IMR-90 (cell line): Measurements from ENCODE around the gene PTK7. TPM values are rescaled to one million over a fixed set of nuclear protein-coding genes. Genes with fewer than 3 reads are reported as not detected.
A peak's percentile ranks its signal among the peaks of the same experiment; 100 is the strongest.

ENCODE experiments used
- ATAC-seq: fragments of 200-7000 bp; cut with Tn5 transposase; 2 replicates; pipeline ENCODE4 v1.9.1; 2020; ENCODE audit warnings: low read depth, mild to moderate bottlenecking, moderate library complexity
- BruUV-seq: library from RNA; stranded (reverse); fragments of 400-500 nt; replicated peaks from 2 replicates; lab custom pipeline; 2021; lab: Mats Ljungman, UMichigan
- CTCF ChIA-PET: fragments of 300-600 bp; formaldehyde crosslinking; extraction: SDS; loops from one replicate; lab custom pipeline; 2021; ENCODE audit warnings: antibody characterized with exemption; lab: Yijun Ruan, JAX
- POLR2A ChIA-PET: fragments of 300-600 bp; sonication (Branson Sonifier 250); formaldehyde crosslinking; loops from one replicate; lab custom pipeline; 2022; ENCODE audit warnings: antibody characterized with exemption; ENCODE audit not compliant: unreplicated experiment; lab: Charles Lee
- DNase-seq: peaks from one replicate; pipeline ENCODE4 v3.0.0; 2013
- H2AFZ ChIP-seq: replicated peaks from 2 replicates; pipeline ENCODE3; 2013; ENCODE audit warnings: low read length, mild to moderate bottlenecking; ENCODE audit not compliant: poor library complexity
- H2AK5ac ChIP-seq: 2 replicates; pipeline ENCODE4 v1.6.1; 2013; ENCODE audit warnings: low read depth, low read length, inconsistent platforms
- H2AK9ac ChIP-seq: replicated peaks from 2 replicates; pipeline ENCODE3; 2013; ENCODE audit warnings: mild to moderate bottlenecking, low read depth, low read length, moderate library complexity; ENCODE audit not compliant: poor library complexity
- H2BK120ac ChIP-seq: 2 replicates; pipeline ENCODE4 v1.6.1; 2013; ENCODE audit warnings: low read depth, low read length, inconsistent platforms
- H2BK15ac ChIP-seq: 3 replicates; pipeline ENCODE4 v1.6.1; 2013; ENCODE audit warnings: low read depth, low read length, inconsistent platforms
- H2BK20ac ChIP-seq: 2 replicates; pipeline ENCODE4 v1.6.1; 2013; ENCODE audit warnings: low read depth, mild to moderate bottlenecking, inconsistent platforms, low read length, moderate library complexity
- H2BK5ac ChIP-seq: 2 replicates; pipeline ENCODE4 v1.6.1; 2013; ENCODE audit warnings: mild to moderate bottlenecking, low read depth, low read length, inconsistent platforms; ENCODE audit not compliant: poor library complexity, severe bottlenecking
- H3K14ac ChIP-seq: replicated peaks from 2 replicates; pipeline ENCODE4 v1.6.1; 2013; ENCODE audit warnings: low read depth, low read length, inconsistent platforms
- H3K18ac ChIP-seq: 2 replicates; pipeline ENCODE4 v1.6.1; 2013; ENCODE audit warnings: low read depth, low read length, control low read depth
- H3K23ac ChIP-seq: 2 replicates; pipeline ENCODE4 v1.6.1; 2013; ENCODE audit warnings: low read depth, low read length, inconsistent platforms
- H3K27ac ChIP-seq: 2 replicates; pipeline ENCODE4 v1.5.1; 2013; ENCODE audit warnings: mild to moderate bottlenecking, control low read depth, low read length; ENCODE audit not compliant: insufficient read depth
- H3K27me3 ChIP-seq: 2 replicates; pipeline ENCODE4 v1.6.1; 2013; ENCODE audit warnings: low read length; ENCODE audit not compliant: control insufficient read depth, insufficient read depth
- H3K36me3 ChIP-seq: 2 replicates; pipeline ENCODE4 v1.6.1; 2013; ENCODE audit warnings: low read length, mixed read lengths; ENCODE audit not compliant: control insufficient read depth, insufficient read depth
- H3K4ac ChIP-seq: 2 replicates; pipeline ENCODE4 v1.6.1; 2013; ENCODE audit warnings: low read depth, low read length, inconsistent platforms
- H3K4me1 ChIP-seq: 2 replicates; pipeline ENCODE4 v1.6.1; 2013; ENCODE audit warnings: low read length, mixed read lengths; ENCODE audit not compliant: control insufficient read depth, insufficient read depth
- H3K4me2 ChIP-seq: 2 replicates; pipeline ENCODE4 v1.6.1; 2013; ENCODE audit warnings: low read depth, mild to moderate bottlenecking, control low read depth, low read length, moderate library complexity
- H3K4me3 ChIP-seq: 2 replicates; pipeline ENCODE4 v1.5.1; 2013; ENCODE audit warnings: low read depth, mild to moderate bottlenecking, control low read depth, low read length, moderate library complexity; ENCODE audit not compliant: insufficient read depth
- H3K56ac ChIP-seq: 2 replicates; pipeline ENCODE4 v1.6.1; 2013; ENCODE audit warnings: low read length, inconsistent platforms; ENCODE audit not compliant: insufficient read depth; ENCODE audit errors: extremely low read depth
- H3K79me1 ChIP-seq, 2 experiments: 2 replicates each; pipeline ENCODE4 v1.6.1; 2013; ENCODE audit warnings: low read length in 2 of 2, inconsistent platforms in 1 of 2, low read depth in 1 of 2
- H3K9ac ChIP-seq: 2 replicates; pipeline ENCODE4 v1.6.1; 2013; ENCODE audit warnings: low read depth, low read length, control low read depth
- H3K9me1 ChIP-seq: 2 replicates; pipeline ENCODE4 v1.6.1; 2013; ENCODE audit warnings: low read length, inconsistent platforms; ENCODE audit not compliant: insufficient read depth
- H3K9me3 ChIP-seq: 2 replicates; pipeline ENCODE4 v1.6.1; 2013; ENCODE audit warnings: low read length; ENCODE audit not compliant: control insufficient read depth, insufficient read depth
- H4K20me1 ChIP-seq: 2 replicates; pipeline ENCODE4 v1.6.1; 2013; ENCODE audit warnings: low read length, inconsistent platforms; ENCODE audit not compliant: insufficient read depth
- H4K5ac ChIP-seq: 2 replicates; pipeline ENCODE4 v1.6.1; 2013; ENCODE audit warnings: mild to moderate bottlenecking, low read depth, low read length, control low read depth
- H4K8ac ChIP-seq, 2 experiments: 2 replicates each; pipeline ENCODE4 v1.6.1; 2013; ENCODE audit warnings: low read depth in 2 of 2, low read length in 2 of 2, control low read depth in 1 of 2, inconsistent platforms in 1 of 2
- H4K91ac ChIP-seq: 2 replicates; pipeline ENCODE4 v1.6.1; 2013; ENCODE audit warnings: low read depth, low read length, inconsistent platforms; ENCODE audit not compliant: insufficient read depth
- BHLHE40 ChIP-seq: fragments of 150-350 bp; IDR thresholded peaks from 2 replicates; pipeline ENCODE4 v1.6.1; 2016; ENCODE audit warnings: mild to moderate bottlenecking, low read depth, low read length
- CEBPB ChIP-seq: IDR thresholded peaks from 2 replicates; pipeline ENCODE4 v1.6.1; 2012; ENCODE audit warnings: low read depth, low read length, improper control_type of control experiment
- CHD1 ChIP-seq: IDR thresholded peaks from 2 replicates; pipeline ENCODE4 v1.6.1; 2012; ENCODE audit warnings: low read depth, low read length, improper control_type of control experiment
- CTCF ChIP-seq: conservative IDR thresholded peaks from 2 replicates; pipeline ENCODE4 v1.5.1; 2012; ENCODE audit warnings: mild to moderate bottlenecking, low read depth, low read length, improper control_type of control experiment
- ELK1 ChIP-seq: fragments of 150-350 bp; IDR thresholded peaks from 2 replicates; pipeline ENCODE4 v1.6.1; 2016; ENCODE audit warnings: low read depth, mild to moderate bottlenecking, low read length, moderate library complexity, borderline replicate concordance
- FOS ChIP-seq: fragments of 150-350 bp; IDR thresholded peaks from 2 replicates; pipeline ENCODE4 v1.6.1; 2016; ENCODE audit warnings: low read depth, low read length
- MAFK ChIP-seq: IDR thresholded peaks from 2 replicates; pipeline ENCODE4 v1.6.1; 2012; ENCODE audit warnings: low read depth, low read length, improper control_type of control experiment
- MAZ ChIP-seq: IDR thresholded peaks from 2 replicates; pipeline ENCODE4 v1.6.1; 2012; ENCODE audit warnings: low read depth, mild to moderate bottlenecking, low read length, improper control_type of control experiment, moderate library complexity, borderline replicate concordance
- MXI1 ChIP-seq: IDR thresholded peaks from 2 replicates; pipeline ENCODE4 v1.6.1; 2012; ENCODE audit warnings: low read depth, mild to moderate bottlenecking, low read length, moderate library complexity, borderline replicate concordance
- NFE2L2 ChIP-seq: fragments of 150-350 bp; IDR thresholded peaks from 2 replicates; pipeline ENCODE4 v1.6.1; 2016; ENCODE audit warnings: low read depth, mild to moderate bottlenecking, low read length
- POLR2A ChIP-seq: IDR thresholded peaks from 2 replicates; pipeline ENCODE4 v1.6.1; 2012; ENCODE audit warnings: mild to moderate bottlenecking, low read depth, low read length
- RAD21 ChIP-seq: IDR thresholded peaks from 2 replicates; pipeline ENCODE4 v1.6.1; 2012; ENCODE audit warnings: low read length, improper control_type of control experiment
- RCOR1 ChIP-seq: IDR thresholded peaks from 2 replicates; pipeline ENCODE4 v1.6.1; 2012; ENCODE audit warnings: mild to moderate bottlenecking, low read length, improper control_type of control experiment; ENCODE audit not compliant: insufficient replicate concordance
- RFX5 ChIP-seq: IDR thresholded peaks from 2 replicates; pipeline ENCODE4 v1.8.0; 2012; ENCODE audit warnings: low read depth, mild to moderate bottlenecking, low read length, moderate library complexity
- SMC3 ChIP-seq: fragments of 150-350 bp; IDR thresholded peaks from 2 replicates; pipeline ENCODE4 v1.6.1; 2016; ENCODE audit warnings: low read depth, mild to moderate bottlenecking, antibody characterized with exemption, low read length, moderate library complexity
- USF2 ChIP-seq: fragments of 150-350 bp; IDR thresholded peaks from 2 replicates; pipeline ENCODE4 v1.6.1; 2017; ENCODE audit warnings: mild to moderate bottlenecking, antibody characterized with exemption, low read length, low read depth
- WGBS, 2 experiments: methylation state at CpG; one replicate each; pipeline versions ENCODE4 v1.1.5 to v1.1.7; 2013; ENCODE audit warnings: missing lambda C conversion rate in 2 of 2; ENCODE audit not compliant: insufficient read length in 1 of 2; ENCODE audit errors: extremely low coverage in 2 of 2; 5-methylcytosine and 5-hydroxymethylcytosine counted together
- dilution Hi-C: fragments of 300-500 bp; cut with HindIII; formaldehyde crosslinking; loops from one replicate; pipeline ENCODE4 v1.14.3; 2018; ENCODE audit warnings: low sequenced_read_pairs; ENCODE audit not compliant: unreplicated experiment
- in situ Hi-C: fragments of 300-500 bp; cut with MboI; formaldehyde crosslinking; loops from 3 replicates; pipeline ENCODE4 v1.14.3; 2019; ENCODE audit warnings: low sequenced_read_pairs, inconsistent platforms, mixed read lengths
- intact Hi-C: fragments of 100-400 bp; cut with micrococcal nuclease; formaldehyde crosslinking; loops from 2 replicates; pipeline ENCODE4 v1.10.0; 2022
- polyA plus RNA-seq, 3 experiments: library from polyadenylated mRNA; depleted of rRNA; stranded (reverse); fragments of >200 nt; gene quantifications; 2 replicates each; pipeline ENCODE4 v1.2.3, GENCODE V29; 2012; ENCODE audit warnings: low replicate concordance in 1 of 3
- total RNA-seq: library from RNA; depleted of rRNA; stranded (reverse); fragments of >200 nt; gene quantifications from 2 replicates; pipeline ENCODE4 v1.2.3, GENCODE V29; 2012

The PTK7 gene
- total and polyA plus RNA-seq, 2 of the 4 experiments (the other 2 are of a cell fraction) = 47.1 to 142 TPM

- ATAC-seq (no peak), DNase-seq (no peak)
- no peak overlapping the region for H2BK15ac ChIP-seq
- in situ Hi-C loops (no loop called here), intact Hi-C loops (no loop called here), dilution Hi-C loops (no loop called here)
- no peak overlapping the region for H3K4ac ChIP-seq
- no peak overlapping the region for H4K91ac ChIP-seq
- H3K4me3 ChIP-seq = no peak overlapping the region
- no peaks in the 10 kb centered on the region for H3K27me3 ChIP-seq
- CTCF ChIA-PET = no interaction called here
- no peak overlapping the region for H4K5ac ChIP-seq
- POLR2A ChIA-PET = no interaction called here
- no peak overlapping the region for H4K8ac ChIP-seq
- peaks cover 35% of the 10 kb centered on the region for H3K36me3 ChIP-seq
- no peaks in the 10 kb centered on the region for H4K20me1 ChIP-seq
- H3K4me2 ChIP-seq = no peak overlapping the region
- H3K9me1 ChIP-seq = no peaks in the 10 kb centered on the region; the same call in 1 of the 2 replicates
- no peak overlapping the region for H2AFZ ChIP-seq
- no peak overlapping the region for H3K23ac ChIP-seq
- no peak for TF ChIP-seq USF2
- no peak for TF ChIP-seq RCOR1
- TF ChIP-seq MAZ = no peak
- TF ChIP-seq RFX5 = no peak
- no peak for TF ChIP-seq BHLHE40
- TF ChIP-seq NFE2L2 = no peak
- no peak for TF ChIP-seq MXI1
- no peak for TF ChIP-seq CHD1
- no peak for TF ChIP-seq MAFK
- no peak for TF ChIP-seq POLR2A
- no peak for TF ChIP-seq RAD21
- TF ChIP-seq CEBPB = no peak
- no peak for TF ChIP-seq CTCF
- TF ChIP-seq SMC3 = no peak
- TF ChIP-seq ELK1 = no peak
- TF ChIP-seq FOS = no peak
- no peaks in the 10 kb centered on the region for H3K79me1 ChIP-seq
- H3K14ac ChIP-seq = no peak overlapping the region
- no peak overlapping the region for H3K18ac ChIP-seq
- no peak overlapping the region for H2AK5ac ChIP-seq
- H3K27ac ChIP-seq = no peak overlapping the region
- H2AK9ac ChIP-seq = peak overlapping the region; percentile 45
- WGBS, 2 experiments = 92% methylated on average over 11 of the region's 17 CpGs; no CpG with 5 or more reads in 1 of the 2 experiments
- BruUV-seq = no TSS peak
- no peak overlapping the region for H3K56ac ChIP-seq
- H3K9me3 ChIP-seq = no peaks in the 10 kb centered on the region; the same call in 1 of the 2 replicates
- H3K4me1 ChIP-seq = no peaks in the 10 kb centered on the region
- H2BK5ac ChIP-seq = no peak overlapping the region
- H3K9ac ChIP-seq = no peak overlapping the region
- H2BK20ac ChIP-seq = no peak overlapping the region
- H2BK120ac ChIP-seq = no peak overlapping the region
Measured at GRCh38 chr6:43203029-43203717, 127.1 kb downstream of the PTK7 start.
